Fibroblast of lung (primary cell): ENCODE results near the gene GPSM1. TPM values are rescaled to one million over a fixed set of nuclear protein-coding genes. Genes with fewer than 3 reads are reported as not detected.

Experiments
- DNase-seq, 2 donors: peaks; one replicate each; pipeline versions ENCODE4 v3.0.0 to v3.0.0-alpha.2; 2010; ENCODE audit warnings: low read depth in 2 of 2
- H2AFZ ChIP-seq: 2 replicates; pipeline ENCODE4 v1.5.1; 2012; ENCODE audit warnings: low read length, control low read depth, inconsistent platforms
- H3K27ac ChIP-seq: 2 replicates; pipeline ENCODE4 v1.5.1; 2011; ENCODE audit warnings: low read length, control low read depth; ENCODE audit not compliant: insufficient read depth
- H3K27me3 ChIP-seq: 2 replicates; pipeline ENCODE4 v1.5.1; 2011; ENCODE audit warnings: mild to moderate bottlenecking, low read length; ENCODE audit not compliant: control insufficient read depth, insufficient read depth
- H3K36me3 ChIP-seq: 2 replicates; pipeline ENCODE4 v1.5.1; 2011; ENCODE audit warnings: low read length; ENCODE audit not compliant: control insufficient read depth, insufficient read depth
- H3K4me1 ChIP-seq: 2 replicates; pipeline ENCODE4 v1.5.1; 2011; ENCODE audit warnings: low read length; ENCODE audit not compliant: control insufficient read depth, insufficient read depth; ENCODE audit errors: extremely low read depth
- H3K4me2 ChIP-seq: 2 replicates; pipeline ENCODE4 v1.5.1; 2011; ENCODE audit warnings: low read length, control low read depth; ENCODE audit not compliant: insufficient read depth; ENCODE audit errors: extremely low read depth
- H3K4me3 ChIP-seq, 4 experiments: fragments of 200-600 bp in 1 of 4; sonication (generic) in 1 of 4; replicated peaks in 1 of 4; 2 replicates each; pipeline ENCODE4 v1.5.1; 2011 to 2016; ENCODE audit warnings: low read length in 4 of 4, low read depth in 3 of 4, mild to moderate bottlenecking in 3 of 4, control low read depth in 2 of 4, inconsistent platforms in 1 of 4, mixed read lengths in 1 of 4; ENCODE audit not compliant: insufficient read depth in 1 of 4; ENCODE audit errors: control extremely low read depth in 1 of 4
- H3K79me2 ChIP-seq: 2 replicates; pipeline ENCODE4 v1.5.1; 2012; ENCODE audit warnings: mild to moderate bottlenecking, low read length, inconsistent platforms; ENCODE audit not compliant: control insufficient read depth, insufficient read depth
- H3K9ac ChIP-seq: 2 replicates; pipeline ENCODE4 v1.5.1; 2011; ENCODE audit warnings: mild to moderate bottlenecking, low read length, control low read depth; ENCODE audit not compliant: insufficient read depth
- H3K9me3 ChIP-seq: 2 replicates; pipeline ENCODE4 v1.5.1; 2012; ENCODE audit warnings: low read depth, low read length; ENCODE audit not compliant: control insufficient read depth, insufficient read depth
- H4K20me1 ChIP-seq: 2 replicates; pipeline ENCODE4 v1.5.1; 2011; ENCODE audit warnings: low read length; ENCODE audit not compliant: control insufficient read depth, insufficient read depth; ENCODE audit errors: extremely low read depth
- CTCF ChIP-seq, 2 donors: IDR thresholded peaks in 1 of 2; conservative IDR thresholded peaks in 1 of 2; 1 replicate in 1 of 2; 2 replicates in 1 of 2; pipeline ENCODE4 v1.5.1; 2011 to 2012; ENCODE audit warnings: low read length in 2 of 2, control low read depth in 1 of 2, inconsistent platforms in 1 of 2, low read depth in 1 of 2, mild to moderate bottlenecking in 1 of 2
- EZH2 ChIP-seq: IDR thresholded peaks from 2 replicates; pipeline ENCODE4 v1.5.1; 2012; ENCODE audit warnings: low read length, control low read depth, mild to moderate bottlenecking; ENCODE audit errors: missing control alignments
- polyA plus RNA-seq, 2 donors: library from polyadenylated mRNA; depleted of rRNA in 1 of 2; stranded (reverse) in 1 of 2; unstranded in 1 of 2; fragments of >200 nt; gene quantifications; 2 replicates each; pipeline ENCODE4 v1.2.1, GENCODE V29; 2011 to 2012; ENCODE audit warnings: missing spikeins in 1 of 2
- total RNA-seq: library from RNA; depleted of rRNA; stranded (reverse); fragments of >200 nt; gene quantifications from 2 replicates; pipeline ENCODE4 v1.2.1, GENCODE V29; 2014

Gene GPSM1
- total and polyA plus RNA-seq, 2 donors (not counting 1 experiment from before 2014, with no cell fraction given): 15.8 to 60.3 TPM

GRCh38 chr9:136314056-136314416 lies 13.3 kb upstream of the GPSM1 start:
- Histone ChIP-seq H3K36me3 (no peaks in the 10 kb centered on the region), H3K4me3 (no peak overlapping the region), H3K9ac (no peak overlapping the region), H3K4me1 (no peaks in the 10 kb centered on the region), H2AFZ (no peak overlapping the region), H3K4me2 (no peak overlapping the region), H3K27me3 (no peaks in the 10 kb centered on the region), H3K79me2 (no peaks in the 10 kb centered on the region), H3K27ac (no peak overlapping the region), H4K20me1 (no peaks in the 10 kb centered on the region), H3K9me3 (no peaks in the 10 kb centered on the region)
- no peak for TF ChIP-seq CTCF (conservative IDR thresholded peaks at IDR 0.05 in 1 of 2, IDR thresholded peaks at IDR 0.05 in 1 of 2; ENCODE audit: low read depth in 1 of 2, low read length in 2 of 2)
- TF ChIP-seq EZH2: no peak
- DNase-seq: no peak

GRCh38 chr9:136314944-136315343 lies 12.4 kb upstream of the GPSM1 start:
- H4K20me1 ChIP-seq: no peaks in the 10 kb centered on the region
- H2AFZ ChIP-seq: no peak overlapping the region
- H3K4me2 ChIP-seq: no peak overlapping the region
- DNase-seq: no peak
- no peaks in the 10 kb centered on the region for H3K4me1 ChIP-seq
- no peaks in the 10 kb centered on the region for H3K36me3 ChIP-seq
- H3K9ac ChIP-seq: no peak overlapping the region
- H3K4me3 ChIP-seq: no peak overlapping the region
- no peaks in the 10 kb centered on the region for H3K79me2 ChIP-seq
- H3K27ac ChIP-seq: no peak overlapping the region
- H3K9me3 ChIP-seq: no peaks in the 10 kb centered on the region
- no peak for TF ChIP-seq CTCF (conservative IDR thresholded peaks at IDR 0.05 in 1 of 2, IDR thresholded peaks at IDR 0.05 in 1 of 2; ENCODE audit: low read depth in 1 of 2, low read length in 2 of 2)
- no peak for TF ChIP-seq EZH2
- no peaks in the 10 kb centered on the region for H3K27me3 ChIP-seq

- no peaks in the 10 kb centered on the region for H3K9me3 ChIP-seq
- H3K4me3 ChIP-seq: no peak overlapping the region
- H3K4me2 ChIP-seq: no peak overlapping the region
- no peaks in the 10 kb centered on the region for H3K4me1 ChIP-seq
- DNase-seq: no peak
- no peak overlapping the region for H2AFZ ChIP-seq
- no peaks in the 10 kb centered on the region for H4K20me1 ChIP-seq
- peaks cover under 1% of the 10 kb centered on the region for H3K27me3 ChIP-seq
- TF ChIP-seq CTCF (conservative IDR thresholded peaks at IDR 0.05 in 1 of 2, IDR thresholded peaks at IDR 0.05 in 1 of 2; ENCODE audit: low read depth in 1 of 2, low read length in 2 of 2) (no peak), EZH2 (no peak)
- H3K36me3 ChIP-seq: no peaks in the 10 kb centered on the region
- H3K9ac ChIP-seq: no peak overlapping the region
- H3K79me2 ChIP-seq: no peaks in the 10 kb centered on the region
- no peak overlapping the region for H3K27ac ChIP-seq
Observed at GRCh38 chr9:136316271-136316751, 11.0 kb upstream of the GPSM1 start.
